ENCODE data around the gene CDH23. TPM values are rescaled to one million over a fixed set of nuclear protein-coding genes. Genes with fewer than 3 reads are reported as not detected.

The CDH23 gene
- total and polyA plus RNA-seq, 2 donors (not counting 1 experiment from before 2014, with no cell fraction given): 0.37 to 0.89 TPM

GRCh38 chr10:71474702-71475242, 78.1 kb downstream of the CDH23 start:
- Histone ChIP-seq H3K27ac (ENCODE audit: low read length in 2 of 2) (peak overlapping the region in 1 of 2 donors; percentile 18), H4K20me1 (ENCODE audit: control insufficient read depth, insufficient read depth, low read length, poor library complexity, severe bottlenecking) (no peaks in the 10 kb centered on the region), H3K36me3 (replicated peaks in 1 of 2; ENCODE audit: control extremely low read depth in 1 of 2, control insufficient read depth in 1 of 2, extremely low read depth in 1 of 2, insufficient read depth in 2 of 2, low read length in 1 of 2) (no peaks in the 10 kb centered on the region), H3K4me2 (replicated peaks; ENCODE audit: low read depth, low read length, poor library complexity, severe bottlenecking) (peak overlapping the region; percentile 73), H3K9ac (ENCODE audit: low read length) (peak overlapping the region; percentile 27), H3K27me3 (replicated peaks in 1 of 4; ENCODE audit: control extremely low read depth in 1 of 4, control insufficient read depth in 3 of 4, insufficient read depth in 4 of 4, low read length in 3 of 4) (no peaks in the 10 kb centered on the region), H3K4me3 (ENCODE audit: control extremely low read depth in 1 of 5, extremely low read depth in 1 of 5, insufficient read depth in 1 of 5, low read depth in 2 of 5, low read length in 4 of 5) (peak overlapping the region in 4 of 5 experiments; percentile 9 to 44 (median 32)), H3K79me2 (ENCODE audit: control insufficient read depth, insufficient read depth, low read length) (no peaks in the 10 kb centered on the region), H2AFZ (ENCODE audit: insufficient read depth, low read depth, low read length, poor library complexity, severe bottlenecking) (peak overlapping the region; percentile 70), H3K4me1 (ENCODE audit: control insufficient read depth in 2 of 2, insufficient read depth in 2 of 2, low read length in 2 of 2) (peaks cover 23 to 25% of the 10 kb centered on the region in 2 donors), H3K9me3 (ENCODE audit: control extremely low read depth in 1 of 3, control insufficient read depth in 2 of 3, insufficient read depth in 1 of 3, low read length in 2 of 3) (peaks cover 0 to 12% (median 0%) of the 10 kb centered on the region in 3 donors)
- intact Hi-C loops (cut with micrococcal nuclease): no loop called here
- peaks cover 7% of the 10 kb centered on the region for H3K27me3 Mint-ChIP-seq
- CTCF ChIA-PET: interaction anchor here (1.1 kb wide), 1 partner anchor 238 kb away, joined by 3 read pairs; no protein-coding TSS in a partner anchor
- H3K9me3 Mint-ChIP-seq (ENCODE audit: insufficient read depth): no peaks in the 10 kb centered on the region
- no peak for TF ChIP-seq EZH2 (IDR thresholded peaks at IDR 0.05; ENCODE audit: borderline replicate concordance, insufficient read depth, low read depth, low read length, poor library complexity, severe bottlenecking)
- TF ChIP-seq CTCF (IDR thresholded peaks at IDR 0.05): no peak
- POLR2A ChIA-PET: no interaction called here
- 71% methylated on average over 4 of the region's 7 CpGs for WGBS (ENCODE audit: insufficient coverage)
- DNase-seq (no peak), ATAC-seq (ENCODE audit: low read depth) (no peak)
- H3K4me1 Mint-ChIP-seq: peaks cover 25% of the 10 kb centered on the region
- H3K4me3 Mint-ChIP-seq: peak overlapping the region; percentile 81
- H3K27ac Mint-ChIP-seq: no peak overlapping the region

GRCh38 chr10:71475243-71475871, 78.6 kb downstream of the CDH23 start:
- TF ChIP-seq EZH2 (IDR thresholded peaks at IDR 0.05; ENCODE audit: borderline replicate concordance, insufficient read depth, low read depth, low read length, poor library complexity, severe bottlenecking): no peak
- TF ChIP-seq CTCF (IDR thresholded peaks at IDR 0.05): no peak
- peaks cover 0 to 12% (median 0%) of the 10 kb centered on the region in 3 donors for H3K9me3 ChIP-seq (ENCODE audit: control extremely low read depth in 1 of 3, control insufficient read depth in 2 of 3, insufficient read depth in 1 of 3, low read length in 2 of 3)
- peaks cover 23 to 25% of the 10 kb centered on the region in 2 donors for H3K4me1 ChIP-seq (ENCODE audit: control insufficient read depth in 2 of 2, insufficient read depth in 2 of 2, low read length in 2 of 2)
- peak overlapping the region; percentile 27 for H3K9ac ChIP-seq (ENCODE audit: low read length)
- intact Hi-C loops (cut with micrococcal nuclease): no loop called here
- Mint-ChIP-seq H3K27ac (peak overlapping the region; percentile 65), H3K27me3 (peaks cover 7% of the 10 kb centered on the region), H3K4me1 (peaks cover 25% of the 10 kb centered on the region), H3K9me3 (ENCODE audit: insufficient read depth) (no peaks in the 10 kb centered on the region), H3K4me3 (peak overlapping the region; percentile 81)
- H3K4me3 ChIP-seq (ENCODE audit: control extremely low read depth in 1 of 5, extremely low read depth in 1 of 5, insufficient read depth in 1 of 5, low read depth in 2 of 5, low read length in 4 of 5): peak overlapping the region in 4 of 5 experiments; percentile 9 to 44 (median 32)
- peak overlapping the region; percentile 70 for H2AFZ ChIP-seq (ENCODE audit: insufficient read depth, low read depth, low read length, poor library complexity, severe bottlenecking)
- POLR2A ChIA-PET: interaction anchor here (0.6 kb wide), 1 partner anchor 51 kb away, joined by 3 read pairs; no protein-coding TSS in a partner anchor
- H3K36me3 ChIP-seq (replicated peaks in 1 of 2; ENCODE audit: control extremely low read depth in 1 of 2, control insufficient read depth in 1 of 2, extremely low read depth in 1 of 2, insufficient read depth in 2 of 2, low read length in 1 of 2): no peaks in the 10 kb centered on the region
- peak; percentile 38 for DNase-seq
- ATAC-seq (ENCODE audit: low read depth): peak; percentile 33
- peak overlapping the region in 1 of 2 donors; percentile 18 for H3K27ac ChIP-seq (ENCODE audit: low read length in 2 of 2)
- peak overlapping the region; percentile 73 for H3K4me2 ChIP-seq (replicated peaks; ENCODE audit: low read depth, low read length, poor library complexity, severe bottlenecking)
- H3K79me2 ChIP-seq (ENCODE audit: control insufficient read depth, insufficient read depth, low read length): no peaks in the 10 kb centered on the region
- 14% methylated on average over 13 of the region's 13 CpGs for whole genome bisulfite sequencing (ENCODE audit: insufficient coverage)
- CTCF ChIA-PET: interaction anchor here (1.1 kb wide), 1 partner anchor 237 kb away, joined by 3 read pairs; no protein-coding TSS in a partner anchor
- H4K20me1 ChIP-seq (ENCODE audit: control insufficient read depth, insufficient read depth, low read length, poor library complexity, severe bottlenecking): no peaks in the 10 kb centered on the region
- H3K27me3 ChIP-seq (replicated peaks in 1 of 4; ENCODE audit: control extremely low read depth in 1 of 4, control insufficient read depth in 3 of 4, insufficient read depth in 4 of 4, low read length in 3 of 4): no peaks in the 10 kb centered on the region
